Activated CD8-positive, alpha-beta memory T cell treated with anti-CD3 and anti-CD28 coated beads for 36 hours (primary cell): ENCODE measurements around the gene LRP11. TPM values are rescaled to one million over a fixed set of nuclear protein-coding genes. Genes with fewer than 3 reads are reported as not detected.
"Not testable (repeated sequence)": the region's sequence is repeated elsewhere in the genome, so short reads cannot be mapped to it uniquely, and the experiment has no call there.

Source experiments
- CTCF ChIA-PET: fragments of 350-600 bp; sonication (Branson Sonifier 250); formaldehyde crosslinking; loops from one replicate; lab custom pipeline; 2021; ENCODE audit warnings: antibody characterized with exemption; lab: Charles Lee
- POLR2A ChIA-PET: fragments of 350-600 bp; sonication (Branson Sonifier 250); formaldehyde crosslinking; loops from one replicate; lab custom pipeline; 2021; ENCODE audit warnings: antibody characterized with exemption; lab: Charles Lee
- total RNA-seq, 2 experiments: library from RNA; stranded (reverse); gene quantifications; one replicate each; pipeline ENCODE4 v1.2.3, GENCODE V29; 2021

The LRP11 gene
- total RNA-seq, 2 experiments from 2014 or later, result 4.1 to 4.8 TPM

DNA sequence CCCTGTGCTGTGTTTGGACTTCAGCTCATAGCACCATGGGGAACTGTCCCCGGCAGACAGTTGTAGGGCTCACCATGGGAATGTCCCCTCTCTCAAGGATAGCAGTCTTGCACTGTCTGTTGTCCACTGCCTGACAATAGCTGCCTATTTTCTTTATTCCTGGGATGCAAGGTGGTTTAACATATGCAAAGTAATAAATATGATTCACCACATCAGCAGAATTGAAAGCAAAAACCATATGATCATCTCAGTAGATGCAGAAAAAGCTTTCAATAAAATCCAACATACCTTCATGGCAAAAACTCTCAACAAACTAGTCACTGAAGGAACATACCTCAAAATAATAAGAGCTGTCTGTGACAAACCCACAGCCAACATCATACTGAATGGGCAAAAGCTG lies 13.5 kb upstream of the LRP11 start:
- CTCF ChIA-PET, result interaction anchor here (0.6 kb wide), 1 partner anchor 284 kb away, joined by 3 read pairs; no protein-coding TSS in a partner anchor
- POLR2A ChIA-PET, result no interaction called here

DNA sequence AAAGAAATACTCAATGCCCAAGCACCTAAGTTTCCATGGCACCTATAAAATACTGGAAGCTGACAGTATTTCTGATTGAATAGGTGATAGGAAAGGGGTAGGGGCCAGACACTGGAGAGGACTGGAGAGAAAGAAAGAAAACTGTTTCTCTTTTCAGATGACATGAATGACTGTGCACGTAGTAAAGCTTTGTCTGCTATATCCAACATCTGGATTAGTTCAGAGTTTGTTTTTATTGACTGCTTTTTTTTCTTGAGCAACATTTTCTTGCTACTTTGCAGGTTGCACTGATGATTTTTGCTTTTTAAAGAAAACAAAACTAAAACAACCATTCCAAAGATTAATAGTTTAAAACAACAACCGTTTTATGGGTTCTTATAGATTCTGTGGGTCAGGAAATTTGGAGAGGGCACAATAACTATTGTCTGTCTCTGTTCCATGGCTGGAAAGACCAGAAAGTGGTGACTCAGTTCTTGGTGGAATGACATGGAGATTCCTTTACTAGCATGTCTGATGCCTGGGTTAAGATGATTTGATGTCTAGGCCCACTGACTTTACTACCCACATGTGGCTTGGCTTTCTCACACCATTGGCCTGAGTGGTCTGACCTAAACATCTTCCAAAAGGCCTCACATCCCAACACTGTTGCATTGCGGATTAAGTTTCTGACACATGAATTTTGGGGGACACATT lies 12.2 kb upstream of the LRP11 start:
- ChIA-PET CTCF (no interaction called here), POLR2A (no interaction called here)

DNA sequence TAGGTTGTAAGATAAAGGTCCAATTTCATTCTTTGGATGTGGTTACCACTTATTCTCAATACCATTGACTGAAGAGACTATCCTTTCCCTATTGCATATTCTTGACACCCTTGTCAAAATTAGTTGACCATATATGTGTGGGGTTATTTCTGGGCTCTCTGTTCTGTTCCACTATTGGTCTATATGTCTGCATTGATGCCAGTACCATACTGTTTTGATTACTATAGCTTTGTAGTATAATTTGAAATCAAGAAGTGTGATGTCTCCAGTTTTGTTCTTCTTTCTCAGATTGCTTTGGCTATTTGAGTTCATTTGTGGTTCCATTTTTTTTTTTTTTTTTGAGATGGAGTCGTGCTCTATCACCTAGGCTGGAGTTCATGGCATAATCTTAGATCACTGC lies 8.1 kb upstream of the LRP11 start:
- ChIA-PET POLR2A (no interaction called here), CTCF (interaction anchor here (1.1 kb wide), 1 partner anchor 13 kb away, joined by 5 read pairs; no protein-coding TSS in a partner anchor)

DNA sequence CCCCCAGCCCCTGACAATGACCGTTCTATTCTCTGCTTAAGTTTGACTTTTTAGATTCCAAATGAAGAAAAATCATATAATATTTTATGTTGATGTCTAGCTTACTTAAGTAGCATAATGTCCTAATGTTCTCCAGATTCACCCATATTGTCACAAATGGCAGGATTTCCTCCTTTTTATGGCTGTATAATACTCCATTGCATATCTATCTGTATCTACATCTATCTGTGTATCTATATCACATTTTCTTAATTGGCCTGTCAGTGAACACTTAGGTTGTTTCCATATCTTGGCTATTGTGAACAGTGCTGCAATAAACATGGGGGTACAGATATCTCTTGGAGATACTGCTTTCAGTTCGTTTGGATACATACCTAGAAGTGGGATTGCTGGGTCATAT lies 7.0 kb upstream of the LRP11 start:
- ChIA-PET POLR2A (interaction anchor here (0.6 kb wide), 1 partner anchor 21 kb away, joined by 3 read pairs; no protein-coding TSS in a partner anchor), CTCF (no interaction called here)

DNA sequence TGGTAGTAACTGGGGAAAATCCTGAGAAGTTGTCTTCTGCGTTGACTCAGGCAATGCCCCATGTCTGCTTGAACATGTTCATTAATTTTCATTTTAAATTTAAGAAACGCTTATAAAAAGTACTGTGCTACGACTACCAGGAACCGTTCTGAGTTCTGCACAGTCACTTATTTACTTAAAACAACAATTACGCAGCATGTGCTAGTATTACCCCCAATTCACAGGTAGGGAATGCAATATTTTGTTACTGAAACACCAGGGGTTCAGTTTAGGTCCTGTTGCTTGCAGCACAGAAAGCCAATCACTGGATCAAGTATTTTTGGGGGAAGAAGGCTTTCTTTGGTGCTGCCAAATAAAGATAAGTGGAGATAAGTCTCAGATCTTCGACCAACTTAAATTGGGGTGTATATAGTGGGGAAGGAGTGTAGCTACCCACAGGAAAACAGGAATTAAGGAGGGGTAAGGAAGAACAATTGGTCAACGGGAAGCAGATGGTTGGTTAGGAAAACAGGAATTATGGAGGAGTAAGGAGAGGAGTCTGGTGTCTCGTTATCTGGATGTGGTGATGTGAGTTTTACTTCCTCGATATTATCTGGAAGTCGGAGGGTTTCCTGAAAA lies 5.2 kb upstream of the LRP11 start:
- ChIA-PET POLR2A (no interaction called here), CTCF (interaction anchor here (0.6 kb wide), 1 partner anchor 10 kb away, joined by 3 read pairs; no protein-coding TSS in a partner anchor)

DNA sequence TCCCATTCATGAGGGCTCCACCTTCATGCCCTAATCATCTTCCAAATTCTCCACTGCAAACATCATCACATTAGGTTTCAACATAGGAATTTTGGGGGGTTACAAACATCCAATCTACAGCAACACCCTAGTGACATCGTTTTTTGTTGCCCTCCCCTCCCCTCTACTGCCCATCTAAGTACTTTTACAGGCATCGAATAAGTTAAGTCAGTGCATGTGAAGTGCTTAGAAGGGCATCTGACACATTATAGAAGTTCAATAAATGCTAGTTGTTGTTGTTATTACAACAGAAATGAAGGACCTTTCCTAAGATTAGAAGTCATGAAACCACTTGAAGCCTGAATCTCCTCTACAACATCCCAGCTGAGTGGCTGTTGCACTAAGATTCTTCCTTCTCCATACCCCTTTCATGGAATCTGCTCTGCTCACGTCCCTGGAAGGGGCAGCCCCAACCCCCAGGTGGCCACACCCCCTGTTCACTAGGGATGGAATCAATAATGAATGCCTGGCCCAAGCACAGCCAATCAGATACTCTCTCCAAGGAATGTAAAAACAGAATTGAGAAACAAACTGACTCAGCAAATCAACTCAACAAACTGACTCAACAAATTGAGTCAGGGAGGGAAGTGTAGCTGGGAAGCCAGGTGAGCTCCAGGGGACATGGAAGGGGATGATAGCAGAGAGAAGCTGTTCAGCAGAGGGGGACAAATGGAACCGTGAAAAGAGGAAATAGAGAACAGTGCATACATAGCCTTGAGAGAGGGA lies 3.9 kb upstream of the LRP11 start:
- ChIA-PET CTCF (no interaction called here), POLR2A (no interaction called here)

DNA sequence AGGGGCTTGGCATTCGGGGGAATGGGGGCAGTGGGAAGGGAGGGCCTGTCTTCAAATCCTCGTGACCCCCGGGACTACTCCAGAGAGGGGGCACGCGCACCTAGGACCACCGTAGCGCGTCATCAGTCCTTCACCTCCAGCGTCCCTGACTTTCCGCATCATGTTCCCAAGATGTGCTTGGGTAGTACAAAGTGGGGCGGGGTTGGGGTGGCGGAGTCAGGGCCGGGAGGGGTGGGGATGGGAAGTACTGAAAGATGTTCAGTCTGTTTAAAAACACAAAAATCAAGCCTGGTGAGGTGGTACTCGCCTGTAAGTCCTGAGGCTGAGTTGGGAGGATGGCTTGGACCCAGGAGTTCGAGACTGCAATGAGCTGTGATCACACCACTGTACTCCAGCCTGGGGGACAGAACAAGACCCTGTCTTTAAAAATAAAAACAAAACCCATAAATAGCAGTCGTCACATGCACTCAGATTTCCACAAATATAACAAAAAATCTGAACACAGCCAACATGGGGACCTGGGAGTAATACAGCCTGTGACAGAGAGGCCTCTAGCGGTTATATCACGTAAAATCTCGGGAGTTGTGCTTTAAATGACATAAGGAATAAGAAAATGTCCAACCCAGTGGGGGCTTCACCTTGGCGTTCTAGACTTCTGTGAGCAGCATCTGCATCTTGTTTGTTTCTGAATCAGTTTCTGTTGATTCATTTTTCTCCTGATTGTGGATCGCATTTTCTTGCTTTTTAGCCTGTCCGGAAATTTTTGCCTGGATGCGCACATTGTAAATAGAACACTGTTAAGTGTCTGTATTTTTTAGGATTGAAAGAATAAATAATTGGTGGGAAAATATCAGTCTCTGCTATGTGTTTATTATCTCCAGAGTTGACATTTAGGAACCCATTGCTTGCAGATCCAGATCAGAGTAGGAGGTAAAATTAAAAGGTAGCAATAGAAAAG lies 698 bp upstream of the LRP11 start:
- POLR2A ChIA-PET, result no interaction called here
- CTCF ChIA-PET, result interaction anchor here (1.3 to 1.5 kb wide), 3 partner anchors 14 to 33 kb away, joined by 3 to 6 read pairs (median 5); no protein-coding TSS in a partner anchor

DNA sequence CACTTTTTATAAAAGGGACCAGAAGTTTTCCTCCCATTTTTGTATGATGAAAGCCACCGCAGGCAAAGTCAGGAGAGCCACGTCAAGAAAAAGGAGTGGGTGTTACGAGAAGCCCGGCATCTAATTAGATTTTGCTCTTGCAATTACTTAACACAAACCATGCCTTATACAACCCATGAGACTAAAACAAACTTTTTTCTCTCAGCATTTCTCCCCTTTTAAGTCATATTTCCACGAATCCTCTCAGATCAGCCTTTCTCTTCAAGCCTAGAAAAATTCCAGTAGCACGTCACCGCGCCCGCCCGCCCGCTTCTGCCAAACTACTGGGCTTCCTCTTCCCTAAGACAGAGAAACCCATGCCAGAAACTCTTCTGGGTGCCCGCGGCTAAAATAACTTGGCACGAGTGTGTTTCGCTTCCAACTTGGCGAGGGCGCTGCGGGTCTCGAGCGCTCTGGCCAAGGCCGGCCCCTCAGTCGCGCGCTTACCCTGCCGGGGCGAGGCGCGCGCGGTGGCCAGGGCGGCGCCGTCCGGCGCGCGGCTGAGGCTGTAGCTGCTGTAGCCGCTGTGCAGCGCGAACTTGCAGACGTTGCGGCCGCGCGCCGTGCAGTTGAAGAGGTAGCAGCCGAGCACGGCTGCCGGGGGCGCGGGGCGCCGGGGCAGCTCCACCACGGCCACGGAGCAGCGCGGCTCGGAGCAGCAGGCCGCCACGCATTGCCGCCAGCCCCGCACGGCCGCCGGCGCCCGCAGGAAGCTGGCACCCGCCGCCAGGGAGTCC lies 1.0 kb downstream of the LRP11 start:
- ChIA-PET POLR2A (no interaction called here), CTCF (interaction anchor here (0.7 kb wide), 1 partner anchor 78 kb away, joined by 4 read pairs; no protein-coding TSS in a partner anchor)

DNA sequence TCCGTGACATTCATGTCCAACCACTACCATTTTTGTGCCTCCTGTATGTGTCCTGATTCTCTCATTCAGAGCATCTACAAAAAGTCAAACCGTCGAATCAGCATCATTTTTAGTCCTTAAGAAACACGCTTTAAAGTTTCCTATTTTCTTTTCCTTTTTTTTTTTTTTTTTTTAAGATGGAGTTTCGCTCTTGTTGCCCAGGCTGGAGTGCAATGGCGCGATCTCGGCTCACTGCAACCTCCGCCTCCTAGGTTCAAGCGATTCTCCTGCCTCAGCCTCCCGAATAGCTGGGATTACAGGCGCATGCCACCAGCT lies 1.8 kb downstream of the LRP11 start:
- CTCF ChIA-PET, result interaction anchor here (0.7 kb wide), 1 partner anchor 78 kb away, joined by 4 read pairs; no protein-coding TSS in a partner anchor
- POLR2A ChIA-PET, result not testable (repeated sequence)

DNA sequence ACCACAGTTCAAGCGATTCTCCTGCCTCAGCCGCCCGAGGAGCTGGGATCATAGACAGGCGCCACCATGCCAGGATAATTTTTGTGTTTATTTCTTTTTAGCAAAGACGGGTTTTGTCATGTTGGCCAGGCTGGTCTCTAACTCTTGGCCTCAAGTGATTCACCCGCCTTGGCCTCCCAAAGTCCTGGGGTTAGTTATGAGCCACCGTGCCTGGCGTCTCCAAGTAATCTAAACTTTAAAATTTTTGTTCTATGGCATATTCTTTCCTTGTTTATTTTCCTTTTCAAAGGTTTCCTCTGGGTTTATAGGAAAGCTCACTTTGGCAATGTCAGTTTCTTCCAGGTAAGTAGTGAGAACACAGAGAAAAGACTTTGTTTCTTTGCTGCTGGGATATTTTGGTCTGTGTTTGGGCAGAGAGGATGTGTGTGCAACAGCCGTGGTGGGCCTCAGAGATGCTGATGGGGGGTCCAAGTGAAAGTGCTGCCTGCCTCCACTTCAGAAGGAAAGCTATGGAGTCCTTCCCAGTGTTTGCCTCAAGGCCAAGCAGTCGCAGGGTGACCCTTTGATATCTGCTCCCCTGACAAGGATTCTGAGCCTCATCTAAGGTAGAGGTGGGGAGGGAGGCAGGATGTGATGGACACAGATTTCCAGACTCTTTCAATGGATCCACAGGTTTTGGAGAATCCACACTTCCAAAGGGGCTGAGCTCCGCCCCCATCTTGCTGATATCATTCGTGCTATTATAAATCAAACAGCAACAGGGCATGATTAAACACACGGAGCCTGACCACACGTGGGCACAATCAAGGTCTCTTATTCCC lies 2.3 kb downstream of the LRP11 start:
- CTCF ChIA-PET, result no interaction called here
- POLR2A ChIA-PET, result no interaction called here

DNA sequence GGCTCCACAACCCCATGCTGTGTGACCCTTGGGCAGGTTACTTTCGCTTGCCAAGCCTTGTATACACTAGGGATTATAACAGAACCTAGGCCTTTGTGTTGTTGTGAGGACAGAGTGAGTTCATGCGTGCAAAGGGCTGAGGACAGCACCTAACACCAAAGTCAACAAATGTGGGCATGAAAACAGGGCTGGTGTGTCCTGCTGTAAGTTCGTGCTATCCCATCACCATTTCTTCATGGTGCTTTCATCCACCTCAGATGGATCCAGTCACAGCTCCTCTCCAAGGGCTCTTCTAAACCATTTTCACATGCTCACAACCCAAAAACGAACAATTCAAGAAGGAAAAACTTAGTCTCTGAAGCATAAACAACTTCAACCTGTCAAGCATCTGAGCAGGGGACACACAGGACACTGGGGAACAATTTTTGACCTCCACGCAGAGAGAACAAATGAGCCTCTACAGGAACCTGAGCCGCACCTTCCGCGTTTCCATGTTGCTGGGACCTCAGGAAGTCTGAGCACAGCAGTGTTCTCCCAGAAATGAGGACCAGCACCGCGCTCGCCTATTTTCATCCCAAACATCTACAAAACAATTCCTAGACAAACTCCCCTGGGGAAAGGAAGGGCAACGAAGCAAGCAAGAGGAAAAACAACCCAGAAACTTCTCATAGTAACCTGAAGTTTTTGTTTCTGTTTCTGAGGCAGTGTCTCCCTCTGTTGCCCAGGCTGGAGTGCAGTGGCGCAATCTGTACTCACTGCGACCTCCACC lies 3.1 kb downstream of the LRP11 start:
- POLR2A ChIA-PET, result no interaction called here
- CTCF ChIA-PET, result no interaction called here

DNA sequence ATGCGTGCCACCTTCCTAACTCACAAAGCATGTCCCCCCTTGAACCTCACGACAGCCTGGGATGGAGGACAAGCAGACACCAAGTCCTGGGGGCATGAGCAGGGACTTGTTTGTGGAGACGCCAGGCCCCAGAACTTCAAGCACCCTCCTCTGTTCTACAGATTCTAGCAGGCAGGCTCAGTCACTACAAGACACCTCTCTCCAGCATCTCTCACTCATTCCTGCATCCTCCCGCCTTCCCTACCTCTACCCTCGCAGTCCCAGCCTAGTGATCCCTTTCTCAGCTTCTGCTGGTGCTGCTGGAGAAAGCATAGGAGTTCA lies 3.7 kb downstream of the LRP11 start:
- ChIA-PET POLR2A (no interaction called here), CTCF (no interaction called here)

DNA sequence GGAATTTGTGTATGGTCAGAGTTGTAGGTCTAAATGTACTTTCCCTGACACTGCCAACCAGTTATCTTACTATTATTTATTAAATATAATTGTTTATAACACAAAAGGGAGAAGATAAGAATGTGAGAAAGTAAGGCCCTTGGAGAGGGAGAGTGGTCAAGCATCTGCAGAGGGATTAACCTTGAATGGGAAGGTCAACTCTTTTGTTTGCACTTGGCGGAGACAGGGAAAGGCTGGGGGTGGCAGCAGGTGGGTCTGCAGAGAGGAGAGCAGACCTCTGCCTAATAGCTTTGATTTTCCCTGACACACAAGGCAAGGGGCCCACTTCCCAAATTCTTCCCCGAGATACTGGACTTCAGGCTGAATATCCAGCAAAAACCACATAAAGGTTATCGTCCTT lies 4.2 kb downstream of the LRP11 start:
- CTCF ChIA-PET, result interaction anchor here (1.1 kb wide), 1 partner anchor 12 kb away, joined by 5 read pairs; no protein-coding TSS in a partner anchor
- POLR2A ChIA-PET, result no interaction called here

DNA sequence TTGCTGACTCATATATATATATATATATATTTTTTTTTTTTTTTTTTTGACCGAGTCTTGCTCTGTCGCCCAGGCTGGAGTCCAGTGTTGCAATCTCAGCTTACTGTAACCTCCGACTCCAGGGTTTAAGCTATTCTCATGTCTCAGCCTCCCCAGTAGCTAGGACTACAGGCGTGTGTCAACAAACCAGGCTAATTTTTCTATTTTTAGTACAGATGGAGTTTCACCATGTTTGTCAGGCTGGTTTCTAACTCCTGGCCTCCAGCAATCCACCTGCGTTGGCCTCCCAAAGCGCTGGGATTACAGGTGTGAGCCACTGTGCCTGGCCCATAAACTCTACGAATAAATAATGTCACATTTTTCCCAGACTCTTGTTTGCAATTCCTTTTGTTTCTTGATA lies 4.8 kb downstream of the LRP11 start:
- ChIA-PET POLR2A (no interaction called here), CTCF (interaction anchor here (1.1 kb wide), 1 partner anchor 13 kb away, joined by 5 read pairs; no protein-coding TSS in a partner anchor)

DNA sequence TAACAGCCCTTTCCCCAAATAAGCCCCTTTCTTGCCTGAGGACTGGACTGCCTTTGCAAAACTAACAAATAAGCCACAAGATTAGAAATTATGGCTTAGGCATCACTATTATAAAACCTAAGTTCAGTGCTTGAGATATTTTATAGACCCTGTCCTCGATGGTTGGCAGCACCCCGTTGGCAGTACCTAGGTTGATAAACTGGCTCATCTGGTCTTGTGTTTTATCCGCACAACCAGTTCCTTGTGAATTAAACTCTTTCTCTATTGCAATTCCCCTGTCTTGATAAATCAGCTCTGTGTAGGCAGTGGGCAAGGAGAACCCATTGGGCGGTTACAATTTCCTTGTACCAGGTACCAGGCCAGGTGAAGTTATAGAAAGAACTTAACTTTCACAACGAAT lies 6.6 kb downstream of the LRP11 start:
- ChIA-PET CTCF (no interaction called here), POLR2A (no interaction called here)

DNA sequence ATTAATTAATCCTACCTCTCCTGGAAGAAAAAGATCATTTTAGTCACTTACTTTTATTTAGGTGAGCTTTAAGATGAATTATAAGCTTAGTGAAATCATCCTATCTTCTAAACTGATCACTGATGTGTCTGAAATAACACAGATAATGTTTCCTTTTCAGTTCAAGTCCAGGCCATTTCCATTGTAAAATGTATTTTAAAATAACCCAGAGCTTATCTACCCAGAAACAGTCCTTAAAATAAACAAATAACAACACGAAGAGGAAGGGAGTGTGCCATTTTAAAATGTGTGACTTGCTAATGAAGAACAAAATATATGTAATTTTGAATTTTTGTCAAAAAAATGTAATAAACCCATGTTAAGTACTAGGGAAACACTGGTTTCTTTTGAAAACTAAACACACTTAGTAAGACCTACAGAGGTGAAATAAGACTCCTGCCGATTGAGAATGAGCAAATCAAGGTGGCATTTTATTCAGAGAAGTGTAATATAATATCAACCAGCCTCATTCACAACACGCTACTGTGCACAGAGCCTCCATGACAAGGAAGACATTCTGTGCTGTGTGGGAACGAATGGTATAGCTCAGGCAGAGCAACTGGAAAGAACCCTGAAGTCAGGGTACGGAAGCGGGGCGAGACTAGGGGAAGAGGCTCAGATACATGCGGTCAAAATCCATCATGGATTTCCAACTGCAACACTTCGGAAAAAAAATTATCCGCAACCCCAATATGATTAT lies 7.7 kb downstream of the LRP11 start:
- CTCF ChIA-PET, result no interaction called here
- POLR2A ChIA-PET, result no interaction called here
